IgD-negative memory B cell (primary cell): ENCODE results near the gene AK1. TPM values are rescaled to one million over a fixed set of nuclear protein-coding genes. Genes with fewer than 3 reads are reported as not detected.
A peak's percentile ranks its signal among the peaks of the same experiment; 100 is the strongest.

Experiments used
- H3K27ac Mint-ChIP-seq, 3 donors: one replicate each; pipeline ENCODE4 v1.8.0; 2020 to 2022; ENCODE audit warnings: mild to moderate bottlenecking in 3 of 3, mixed read lengths in 3 of 3, moderate library complexity in 1 of 3
- H3K27me3 Mint-ChIP-seq: one replicate; pipeline ENCODE4 v1.8.0; 2021; ENCODE audit warnings: mixed read lengths
- H3K36me3 Mint-ChIP-seq: one replicate; pipeline ENCODE4 v1.8.0; 2020; ENCODE audit warnings: mild to moderate bottlenecking, mixed read lengths
- H3K4me1 Mint-ChIP-seq, 3 donors: one replicate each; pipeline ENCODE4 v1.8.0; 2020 to 2022; ENCODE audit warnings: mixed read lengths in 3 of 3, mild to moderate bottlenecking in 1 of 3
- H3K4me3 Mint-ChIP-seq, 4 donors: one replicate each; pipeline ENCODE4 v1.8.0; 2020 to 2022; ENCODE audit warnings: mild to moderate bottlenecking in 4 of 4, mixed read lengths in 4 of 4, moderate library complexity in 3 of 4
- H3K9me3 Mint-ChIP-seq, 3 donors: one replicate each; pipeline ENCODE4 v1.8.0; 2020 to 2021; ENCODE audit warnings: mixed read lengths in 3 of 3, mild to moderate bottlenecking in 1 of 3
- polyA plus RNA-seq: library from polyadenylated mRNA; unstranded; fragments of 300-500 nt; fragmentation: Illumina TruSeq; gene quantifications from one replicate; pipeline ENCODE4 v1.2.3, GENCODE V29; 2021

The AK1 gene
- polyA plus RNA-seq, 1 donor from 2014 or later = 0.10 TPM

GRCh38 chr9:127857278-127857677, 20.2 kb downstream of the AK1 start:
- Mint-ChIP-seq H3K36me3 (no peaks in the 10 kb centered on the region), H3K9me3 (peaks cover 0 to 2% (median 0%) of the 10 kb centered on the region in 3 donors), H3K4me3 (no peak overlapping the region), H3K27me3 (peaks cover 2% of the 10 kb centered on the region), H3K27ac (no peak overlapping the region), H3K4me1 (peaks cover 14 to 23% (median 18%) of the 10 kb centered on the region in 3 donors)

- no peak overlapping the region for H3K27ac Mint-ChIP-seq
- no peak overlapping the region for H3K4me3 Mint-ChIP-seq
- H3K4me1 Mint-ChIP-seq = peaks cover 16 to 21% (median 17%) of the 10 kb centered on the region in 3 donors
- H3K36me3 Mint-ChIP-seq = no peaks in the 10 kb centered on the region
- peaks cover 2% of the 10 kb centered on the region for H3K27me3 Mint-ChIP-seq
- H3K9me3 Mint-ChIP-seq = peaks cover 0 to 2% (median 0%) of the 10 kb centered on the region in 3 donors
Observed at GRCh38 chr9:127856729-127857116, 20.8 kb downstream of the AK1 start.

- Mint-ChIP-seq H3K4me1 (peaks cover 11 to 16% (median 13%) of the 10 kb centered on the region in 3 donors), H3K27me3 (peaks cover 2% of the 10 kb centered on the region), H3K36me3 (no peaks in the 10 kb centered on the region), H3K9me3 (peaks cover 0 to 2% (median 0%) of the 10 kb centered on the region in 3 donors), H3K27ac (peak overlapping the region in 1 of 3 donors; percentile 60), H3K4me3 (no peak overlapping the region)
Observed at GRCh38 chr9:127856094-127856728, 21.3 kb downstream of the AK1 start.

GRCh38 chr9:127855522-127855921, 22.0 kb downstream of the AK1 start:
- H3K27ac Mint-ChIP-seq = peak overlapping the region in 1 of 3 donors; percentile 60
- H3K9me3 Mint-ChIP-seq = peaks cover 0 to 2% (median 0%) of the 10 kb centered on the region in 3 donors
- H3K4me1 Mint-ChIP-seq = peaks cover 6 to 11% (median 9%) of the 10 kb centered on the region in 3 donors
- no peaks in the 10 kb centered on the region for H3K36me3 Mint-ChIP-seq
- H3K4me3 Mint-ChIP-seq = no peak overlapping the region
- H3K27me3 Mint-ChIP-seq = peaks cover 2% of the 10 kb centered on the region

GRCh38 chr9:127854960-127855359, 22.5 kb downstream of the AK1 start:
- H3K36me3 Mint-ChIP-seq = no peaks in the 10 kb centered on the region
- no peak overlapping the region for H3K4me3 Mint-ChIP-seq
- H3K4me1 Mint-ChIP-seq = peaks cover 4 to 11% (median 9%) of the 10 kb centered on the region in 3 donors
- peaks cover 2% of the 10 kb centered on the region for H3K27me3 Mint-ChIP-seq
- peak overlapping the region in 2 of 3 donors; percentile 60 to 80 for H3K27ac Mint-ChIP-seq
- peaks cover 0 to 2% (median 0%) of the 10 kb centered on the region in 3 donors for H3K9me3 Mint-ChIP-seq

GRCh38 chr9:127854184-127854806, 23.2 kb downstream of the AK1 start, which contains the start of gene ENG:
Gene ENG, minus strand, starts transcription at chr9:127854658. Its CDS starts 303 bp downstream, at chr9:127854355.
- H3K36me3 Mint-ChIP-seq = no peaks in the 10 kb centered on the region
- peaks cover 0 to 3% (median 2%) of the 10 kb centered on the region in 3 donors for H3K9me3 Mint-ChIP-seq
- peak within 1 kb of the TSS in 2 of 3 donors; percentile 80 to 82 for H3K27ac Mint-ChIP-seq
- H3K27me3 Mint-ChIP-seq = peaks cover 2% of the 10 kb centered on the region
- H3K4me3 Mint-ChIP-seq = peak within 1 kb of the TSS; percentile 73 to 92 (median 80)
- H3K4me1 Mint-ChIP-seq = peaks cover 4 to 11% (median 9%) of the 10 kb centered on the region in 3 donors

- Mint-ChIP-seq H3K27ac (peak overlapping the region in 1 of 3 donors; percentile 82), H3K27me3 (peaks cover 2% of the 10 kb centered on the region), H3K9me3 (peaks cover 0 to 8% (median 5%) of the 10 kb centered on the region in 3 donors), H3K4me1 (peaks cover 4 to 11% (median 5%) of the 10 kb centered on the region in 3 donors), H3K4me3 (peak overlapping the region; percentile 73 to 92 (median 80)), H3K36me3 (peaks cover 3% of the 10 kb centered on the region)
Observed at GRCh38 chr9:127853312-127854183, 23.9 kb downstream of the AK1 start.

GRCh38 chr9:127852829-127853228, 24.6 kb downstream of the AK1 start:
- Mint-ChIP-seq H3K4me1 (peaks cover 2 to 11% (median 5%) of the 10 kb centered on the region in 3 donors), H3K27me3 (peaks cover 2% of the 10 kb centered on the region), H3K4me3 (peak overlapping the region in 1 of 4 donors; percentile 57), H3K27ac (no peak overlapping the region), H3K9me3 (peaks cover 0 to 8% (median 5%) of the 10 kb centered on the region in 3 donors), H3K36me3 (peaks cover 3% of the 10 kb centered on the region)

GRCh38 chr9:127850286-127850830, 27.1 kb downstream of the AK1 start:
- Mint-ChIP-seq H3K4me3 (no peak overlapping the region), H3K9me3 (peaks cover 0 to 8% (median 5%) of the 10 kb centered on the region in 3 donors), H3K4me1 (peaks cover 2 to 11% (median 5%) of the 10 kb centered on the region in 3 donors), H3K27ac (no peak overlapping the region), H3K36me3 (peaks cover 3% of the 10 kb centered on the region), H3K27me3 (no peaks in the 10 kb centered on the region)

- no peak overlapping the region for H3K4me3 Mint-ChIP-seq
- peaks cover 0 to 8% (median 5%) of the 10 kb centered on the region in 3 donors for H3K9me3 Mint-ChIP-seq
- no peaks in the 10 kb centered on the region for H3K27me3 Mint-ChIP-seq
- H3K4me1 Mint-ChIP-seq = peaks cover 2 to 11% (median 5%) of the 10 kb centered on the region in 3 donors
- H3K36me3 Mint-ChIP-seq = peaks cover 3% of the 10 kb centered on the region
- H3K27ac Mint-ChIP-seq = no peak overlapping the region
Observed at GRCh38 chr9:127848756-127849504, 28.5 kb downstream of the AK1 start.

GRCh38 chr9:127847833-127848755, 29.4 kb downstream of the AK1 start:
- H3K27me3 Mint-ChIP-seq = no peaks in the 10 kb centered on the region
- peaks cover 0 to 11% (median 5%) of the 10 kb centered on the region in 3 donors for H3K4me1 Mint-ChIP-seq
- H3K4me3 Mint-ChIP-seq = no peak overlapping the region
- H3K9me3 Mint-ChIP-seq = peaks cover 0 to 8% (median 5%) of the 10 kb centered on the region in 3 donors
- H3K27ac Mint-ChIP-seq = no peak overlapping the region
- peaks cover 3% of the 10 kb centered on the region for H3K36me3 Mint-ChIP-seq

GRCh38 chr9:127847178-127847510, 30.3 kb downstream of the AK1 start:
- H3K27ac Mint-ChIP-seq = no peak overlapping the region
- no peaks in the 10 kb centered on the region for H3K27me3 Mint-ChIP-seq
- H3K4me3 Mint-ChIP-seq = no peak overlapping the region
- peaks cover 3% of the 10 kb centered on the region for H3K36me3 Mint-ChIP-seq
- peaks cover 0 to 8% (median 5%) of the 10 kb centered on the region in 3 donors for H3K9me3 Mint-ChIP-seq
- H3K4me1 Mint-ChIP-seq = peaks cover 0 to 5% (median 3%) of the 10 kb centered on the region in 3 donors
